GM13977 (cell line): ENCODE results near the gene ERC2.

Source experiments
- DNase-seq: peaks from one replicate; pipeline ENCODE4 v3.0.0; 2012; ENCODE audit warnings: low spot score
- CTCF ChIP-seq: IDR thresholded peaks from 2 replicates; pipeline ENCODE4 v1.5.1; 2012; ENCODE audit warnings: mild to moderate bottlenecking, control low read depth; ENCODE audit not compliant: insufficient read depth; ENCODE audit errors: extremely low read depth, missing control alignments
- in situ Hi-C: fragments of 300-500 bp; cut with MboI; formaldehyde crosslinking; loops from one replicate; pipeline ENCODE4 v1.12.0; 2022; ENCODE audit warnings: low sequenced_read_pairs, low pct_unique_long_range_greater_than_20kb, mixed read lengths, inconsistent platforms; ENCODE audit not compliant: unreplicated experiment

The ERC2 gene

GRCh38 chr3:55726501-55726775 lies 741.8 kb downstream of the ERC2 start:
- in situ Hi-C loops, result loop anchor here (10.0 kb wide), 1 partner anchor 232 kb away; no protein-coding TSS in a partner anchor

GRCh38 chr3:55725681-55726500 lies 742.4 kb downstream of the ERC2 start:
- in situ Hi-C loops, result loop anchor here (10.0 kb wide), 1 partner anchor 231 kb away; no protein-coding TSS in a partner anchor
- TF ChIP-seq CTCF, result no peak
- DNase-seq, result no peak

More at GRCh38 chr3:55726501-55726775, 741.8 kb downstream of the ERC2 start:
- no peak for TF ChIP-seq CTCF
- DNase-seq, result no peak

- in situ Hi-C loops, result loop anchor here (10.0 kb wide), 1 partner anchor 230 kb away; no protein-coding TSS in a partner anchor
Measured at GRCh38 chr3:55724821-55725220, 743.4 kb downstream of the ERC2 start.

GRCh38 chr3:55724407-55724784 lies 743.9 kb downstream of the ERC2 start:
- TF ChIP-seq CTCF, result no peak
- in situ Hi-C loops, result loop anchor here (10.0 kb wide), 1 partner anchor 230 kb away; no protein-coding TSS in a partner anchor
- DNase-seq, result no peak

More at GRCh38 chr3:55724821-55725220, 743.4 kb downstream of the ERC2 start:
- no peak for DNase-seq
- TF ChIP-seq CTCF, result no peak

GRCh38 chr3:55723653-55724406 lies 744.4 kb downstream of the ERC2 start:
- no peak for TF ChIP-seq CTCF
- no peak for DNase-seq
- in situ Hi-C loops, result loop anchor here (10.0 kb wide), 1 partner anchor 229 kb away; no protein-coding TSS in a partner anchor

GRCh38 chr3:55721716-55722484 lies 746.4 kb downstream of the ERC2 start:
- peak; percentile 48 for TF ChIP-seq CTCF
- in situ Hi-C loops, result loop anchor here (10.0 kb wide), 1 partner anchor 227 kb away; no protein-coding TSS in a partner anchor
- DNase-seq, result peak; percentile 30
